Measurements from ENCODE around the gene RELB. TPM values are rescaled to one million over a fixed set of nuclear protein-coding genes. Genes with fewer than 3 reads are reported as not detected.

The RELB gene
- total RNA-seq, 1 experiment from 2014 or later = 15.2 TPM

GRCh38 chr19:45023048-45023447, 21.8 kb downstream of the RELB start:
- ChIA-PET POLR2A (ENCODE audit: unreplicated experiment) (no interaction called here), CTCF (no interaction called here)
- Histone ChIP-seq H2AFZ (ENCODE audit: low read length) (no peak overlapping the region), H3K36me3 (ENCODE audit: low read depth, low read length) (no peaks in the 10 kb centered on the region), H3K9me3 (ENCODE audit: low read length) (no peaks in the 10 kb centered on the region), H3K27ac (ENCODE audit: low read length) (no peak overlapping the region), H4K20me1 (ENCODE audit: low read length) (no peaks in the 10 kb centered on the region), H3K79me2 (ENCODE audit: low read length) (no peaks in the 10 kb centered on the region), H3K27me3 (ENCODE audit: low read length) (no peaks in the 10 kb centered on the region), H3K4me3 (ENCODE audit: low read length) (no peak overlapping the region), H3K4me2 (ENCODE audit: low read length) (no peak overlapping the region), H3K9ac (ENCODE audit: low read length) (no peak overlapping the region), H3K9me2 (replicated peaks; ENCODE audit: low read length) (no peaks in the 10 kb centered on the region), H3F3A (ENCODE audit: low read length, unreplicated experiment) (no peaks in the 10 kb centered on the region), H3K4me1 (ENCODE audit: insufficient read depth, low read length) (no peaks in the 10 kb centered on the region)
- ATAC-seq (no peak), DNase-seq (no peak)
- BruUV-seq (replicated peaks) = no TSS peak
- TF ChIP-seq EZH2 (IDR thresholded peaks at IDR 0.05; ENCODE audit: low read length, unreplicated experiment) (no peak), EZH2phosphoT487 (IDR thresholded peaks at IDR 0.05; ENCODE audit: borderline replicate concordance, low read length) (no peak), CTCF (conservative IDR thresholded peaks at IDR 0.05; ENCODE audit: low read depth, low read length) (no peak)
- intact Hi-C loops (cut with micrococcal nuclease) = no loop called here

GRCh38 chr19:45025264-45025663, 24.0 kb downstream of the RELB start:
- H3K4me2 ChIP-seq (ENCODE audit: low read length) = no peak overlapping the region
- BruUV-seq (replicated peaks) = no TSS peak
- H3K36me3 ChIP-seq (ENCODE audit: low read depth, low read length) = no peaks in the 10 kb centered on the region
- POLR2A ChIA-PET (ENCODE audit: unreplicated experiment) = no interaction called here
- ATAC-seq (no peak), DNase-seq (no peak)
- H3F3A ChIP-seq (ENCODE audit: low read length, unreplicated experiment) = no peaks in the 10 kb centered on the region
- no peaks in the 10 kb centered on the region for H3K9me3 ChIP-seq (ENCODE audit: low read length)
- no peaks in the 10 kb centered on the region for H4K20me1 ChIP-seq (ENCODE audit: low read length)
- no peaks in the 10 kb centered on the region for H3K79me2 ChIP-seq (ENCODE audit: low read length)
- intact Hi-C loops (cut with micrococcal nuclease) = no loop called here
- no peaks in the 10 kb centered on the region for H3K9me2 ChIP-seq (replicated peaks; ENCODE audit: low read length)
- no peaks in the 10 kb centered on the region for H3K4me1 ChIP-seq (ENCODE audit: insufficient read depth, low read length)
- H3K9ac ChIP-seq (ENCODE audit: low read length) = no peak overlapping the region
- TF ChIP-seq EZH2phosphoT487 (IDR thresholded peaks at IDR 0.05; ENCODE audit: borderline replicate concordance, low read length) = no peak
- no peak for TF ChIP-seq EZH2 (IDR thresholded peaks at IDR 0.05; ENCODE audit: low read length, unreplicated experiment)
- no peak for TF ChIP-seq CTCF (conservative IDR thresholded peaks at IDR 0.05; ENCODE audit: low read depth, low read length)
- H3K4me3 ChIP-seq (ENCODE audit: low read length) = no peak overlapping the region
- CTCF ChIA-PET = no interaction called here
- H3K27ac ChIP-seq (ENCODE audit: low read length) = no peak overlapping the region
- H2AFZ ChIP-seq (ENCODE audit: low read length) = no peak overlapping the region
- no peaks in the 10 kb centered on the region for H3K27me3 ChIP-seq (ENCODE audit: low read length)

GRCh38 chr19:45027371-45027770, 26.1 kb downstream of the RELB start:
- Histone ChIP-seq H3K9ac (ENCODE audit: low read length) (no peak overlapping the region), H3K4me3 (ENCODE audit: low read length) (no peak overlapping the region), H2AFZ (ENCODE audit: low read length) (no peak overlapping the region), H4K20me1 (ENCODE audit: low read length) (no peaks in the 10 kb centered on the region), H3K27ac (ENCODE audit: low read length) (no peak overlapping the region), H3K36me3 (ENCODE audit: low read depth, low read length) (no peaks in the 10 kb centered on the region), H3K79me2 (ENCODE audit: low read length) (no peaks in the 10 kb centered on the region), H3K27me3 (ENCODE audit: low read length) (no peaks in the 10 kb centered on the region), H3K9me3 (ENCODE audit: low read length) (no peaks in the 10 kb centered on the region), H3K9me2 (replicated peaks; ENCODE audit: low read length) (no peaks in the 10 kb centered on the region), H3K4me2 (ENCODE audit: low read length) (no peak overlapping the region), H3K4me1 (ENCODE audit: insufficient read depth, low read length) (no peaks in the 10 kb centered on the region), H3F3A (ENCODE audit: low read length, unreplicated experiment) (no peaks in the 10 kb centered on the region)
- DNase-seq (no peak), ATAC-seq (no peak)
- ChIA-PET POLR2A (ENCODE audit: unreplicated experiment) (interaction anchor here (0.6 kb wide), 1 partner anchor 11 kb away, joined by 3 read pairs; the partner anchor contains the start of gene CLASRP), CTCF (no interaction called here)
- intact Hi-C loops (cut with micrococcal nuclease) = no loop called here
- BruUV-seq (replicated peaks) = no TSS peak
- TF ChIP-seq CTCF (conservative IDR thresholded peaks at IDR 0.05; ENCODE audit: low read depth, low read length) (no peak), EZH2 (IDR thresholded peaks at IDR 0.05; ENCODE audit: low read length, unreplicated experiment) (no peak), EZH2phosphoT487 (IDR thresholded peaks at IDR 0.05; ENCODE audit: borderline replicate concordance, low read length) (no peak)
